MM.1S (cell line): ENCODE measurements around the gene CAPZA1.

Experiments used
- DNase-seq: peaks from one replicate; pipeline ENCODE4 v3.0.0-alpha.2; 2015
- H2AFZ ChIP-seq: fragments of 300-600 bp; sonication (generic); 2 replicates; pipeline ENCODE4 v1.6.0; 2016; ENCODE audit warnings: antibody characterized with exemption, low read length
- H3F3A ChIP-seq: fragments of 300-600 bp; sonication (generic); 2 replicates; pipeline ENCODE4 v1.6.1; 2016; ENCODE audit warnings: mild to moderate bottlenecking, antibody characterized with exemption, low read length, moderate library complexity, mixed read lengths; ENCODE audit not compliant: insufficient read depth
- H3K27ac ChIP-seq: fragments of 300-600 bp; sonication (generic); 2 replicates; pipeline ENCODE4 v1.5.1; 2016; ENCODE audit warnings: mild to moderate bottlenecking, low read length
- H3K27me3 ChIP-seq: fragments of 300-600 bp; sonication (generic); replicated peaks from 2 replicates; pipeline ENCODE4 v1.6.0; 2016; ENCODE audit warnings: low read length; ENCODE audit not compliant: insufficient read depth
- H3K36me3 ChIP-seq: fragments of 300-600 bp; sonication (generic); replicated peaks from 2 replicates; pipeline ENCODE4 v1.6.1; 2016; ENCODE audit warnings: mild to moderate bottlenecking, low read length, mixed read lengths; ENCODE audit not compliant: insufficient read depth
- H3K4me1 ChIP-seq: fragments of 300-600 bp; sonication (generic); 2 replicates; pipeline ENCODE4 v1.6.1; 2016; ENCODE audit warnings: low read length, mixed read lengths
- H3K4me2 ChIP-seq: fragments of 300-600 bp; sonication (generic); 2 replicates; pipeline ENCODE4 v1.6.0; 2016; ENCODE audit warnings: low read depth, low read length
- H3K4me3 ChIP-seq: fragments of 300-600 bp; sonication (generic); 2 replicates; pipeline ENCODE4 v1.5.1; 2016; ENCODE audit warnings: low read length, mixed read lengths
- H3K79me2 ChIP-seq: fragments of 300-600 bp; sonication (generic); 2 replicates; pipeline ENCODE4 v1.6.1; 2016; ENCODE audit warnings: mixed run types, low read length, mixed read lengths
- H3K9ac ChIP-seq: fragments of 300-600 bp; sonication (generic); 2 replicates; pipeline ENCODE4 v1.6.1; 2016; ENCODE audit warnings: low read length, mixed read lengths
- H3K9me2 ChIP-seq: fragments of 300-600 bp; sonication (generic); replicated peaks from 2 replicates; pipeline ENCODE4 v1.6.1; 2016; ENCODE audit warnings: mild to moderate bottlenecking, low read length, mixed read lengths; ENCODE audit not compliant: insufficient read depth
- H3K9me3 ChIP-seq: fragments of 300-600 bp; sonication (generic); replicated peaks from 2 replicates; pipeline ENCODE4 v1.6.1; 2016; ENCODE audit warnings: mild to moderate bottlenecking, low read length, mixed read lengths; ENCODE audit not compliant: insufficient read depth
- H4K20me1 ChIP-seq: fragments of 300-600 bp; sonication (generic); 2 replicates; pipeline ENCODE4 v1.6.1; 2016; ENCODE audit warnings: mild to moderate bottlenecking, low read length, moderate library complexity, mixed read lengths; ENCODE audit not compliant: insufficient read depth
- EZH2 ChIP-seq: fragments of 300-600 bp; sonication (generic); optimal IDR thresholded peaks from 2 replicates; pipeline ENCODE3; 2017; ENCODE audit warnings: low read depth, mild to moderate bottlenecking, antibody characterized with exemption, low read length, mixed read lengths
- EZH2phosphoT487 ChIP-seq: fragments of 300-600 bp; sonication (generic); IDR thresholded peaks from 2 replicates; pipeline ENCODE4 v1.6.1; 2018; ENCODE audit warnings: antibody characterized with exemption, low read length
- TF ChIP-seq, protein P1 (sequence below): fragments of 300-600 bp; sonication (generic); IDR thresholded peaks from 2 replicates; pipeline ENCODE4 v1.5.1; 2016; ENCODE audit warnings: antibody characterized with exemption, low read length, mixed read lengths

CAPZA1 gene

DNA sequence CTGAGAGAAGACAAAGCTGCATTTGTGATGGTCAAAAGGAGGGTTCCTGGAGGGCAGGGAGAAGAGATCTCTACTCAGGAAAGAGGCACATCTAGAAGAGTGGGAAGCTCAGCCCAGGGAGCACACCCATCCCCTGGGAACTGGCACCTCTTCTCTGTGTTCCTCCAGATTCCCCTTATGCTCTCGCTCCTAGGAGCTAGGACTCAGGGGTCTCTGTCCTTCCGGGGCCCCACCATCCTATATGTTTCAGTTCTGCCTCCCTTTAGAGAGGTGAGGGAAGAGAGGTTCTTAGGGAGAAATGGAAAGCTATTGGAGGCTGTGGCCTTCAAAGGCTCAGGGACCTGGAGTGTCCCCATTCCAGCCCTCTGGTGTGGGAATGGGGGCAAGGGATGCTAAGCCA is 100.1 kb downstream of the CAPZA1 start:
- Histone ChIP-seq H4K20me1 (no peaks in the 10 kb centered on the region), H3K4me3 (no peak overlapping the region), H3K27ac (no peak overlapping the region), H3F3A (no peaks in the 10 kb centered on the region), H3K4me1 (peaks cover 5% of the 10 kb centered on the region; the same call in 1 of the 2 replicates), H3K27me3 (peaks cover 11% of the 10 kb centered on the region), H3K4me2 (no peak overlapping the region), H3K9me3 (no peaks in the 10 kb centered on the region), H3K36me3 (no peaks in the 10 kb centered on the region), H3K9me2 (no peaks in the 10 kb centered on the region), H2AFZ (no peak overlapping the region), H3K79me2 (no peaks in the 10 kb centered on the region), H3K9ac (no peak overlapping the region)
- TF ChIP-seq, protein P1, sequence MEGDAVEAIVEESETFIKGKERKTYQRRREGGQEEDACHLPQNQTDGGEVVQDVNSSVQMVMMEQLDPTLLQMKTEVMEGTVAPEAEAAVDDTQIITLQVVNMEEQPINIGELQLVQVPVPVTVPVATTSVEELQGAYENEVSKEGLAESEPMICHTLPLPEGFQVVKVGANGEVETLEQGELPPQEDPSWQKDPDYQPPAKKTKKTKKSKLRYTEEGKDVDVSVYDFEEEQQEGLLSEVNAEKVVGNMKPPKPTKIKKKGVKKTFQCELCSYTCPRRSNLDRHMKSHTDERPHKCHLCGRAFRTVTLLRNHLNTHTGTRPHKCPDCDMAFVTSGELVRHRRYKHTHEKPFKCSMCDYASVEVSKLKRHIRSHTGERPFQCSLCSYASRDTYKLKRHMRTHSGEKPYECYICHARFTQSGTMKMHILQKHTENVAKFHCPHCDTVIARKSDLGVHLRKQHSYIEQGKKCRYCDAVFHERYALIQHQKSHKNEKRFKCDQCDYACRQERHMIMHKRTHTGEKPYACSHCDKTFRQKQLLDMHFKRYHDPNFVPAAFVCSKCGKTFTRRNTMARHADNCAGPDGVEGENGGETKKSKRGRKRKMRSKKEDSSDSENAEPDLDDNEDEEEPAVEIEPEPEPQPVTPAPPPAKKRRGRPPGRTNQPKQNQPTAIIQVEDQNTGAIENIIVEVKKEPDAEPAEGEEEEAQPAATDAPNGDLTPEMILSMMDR = no peak
- no peak for TF ChIP-seq EZH2
- TF ChIP-seq EZH2phosphoT487 = no peak
- DNase-seq = no peak

GRCh38 chr1:112720800-112721199 is 101.2 kb downstream of the CAPZA1 start:
- H3K4me1 ChIP-seq = peaks cover 4% of the 10 kb centered on the region; the same call in 1 of the 2 replicates
- no peak for DNase-seq
- H3K27me3 ChIP-seq = peaks cover 11% of the 10 kb centered on the region
- no peak overlapping the region for H3K4me3 ChIP-seq
- H3K79me2 ChIP-seq = no peaks in the 10 kb centered on the region
- no peaks in the 10 kb centered on the region for H3K9me2 ChIP-seq
- no peaks in the 10 kb centered on the region for H3K36me3 ChIP-seq
- no peak for TF ChIP-seq EZH2
- no peak for TF ChIP-seq EZH2phosphoT487
- TF ChIP-seq, protein P1 = no peak
- H2AFZ ChIP-seq = no peak overlapping the region
- H3K4me2 ChIP-seq = no peak overlapping the region
- no peak overlapping the region for H3K27ac ChIP-seq
- H3K9me3 ChIP-seq = no peaks in the 10 kb centered on the region
- H3F3A ChIP-seq = no peaks in the 10 kb centered on the region
- no peak overlapping the region for H3K9ac ChIP-seq
- no peaks in the 10 kb centered on the region for H4K20me1 ChIP-seq
